Esophagus (tissue), 2 donors: ENCODE measurements around the gene BTBD7. TPM values are rescaled to one million over a fixed set of nuclear protein-coding genes. Genes with fewer than 3 reads are reported as not detected.

Experiments
- H3K27ac ChIP-seq, 2 donors: one replicate each; pipeline ENCODE4 v1.5.1; 2013; ENCODE audit warnings: low read depth in 2 of 2, mild to moderate bottlenecking in 2 of 2, inconsistent platforms in 1 of 2, low read length in 1 of 2, moderate library complexity in 1 of 2
- H3K27me3 ChIP-seq, 2 donors: one replicate each; pipeline ENCODE4 v1.6.1; 2013; ENCODE audit warnings: low read length in 2 of 2, control low read depth in 1 of 2, mild to moderate bottlenecking in 1 of 2; ENCODE audit not compliant: insufficient read depth in 2 of 2, control insufficient read depth in 1 of 2
- H3K36me3 ChIP-seq, 2 donors: one replicate each; pipeline ENCODE4 v1.6.1; 2013; ENCODE audit warnings: low read length in 1 of 2; ENCODE audit not compliant: control insufficient read depth in 2 of 2, insufficient read depth in 2 of 2
- H3K4me1 ChIP-seq, 2 donors: one replicate each; pipeline ENCODE4 v1.6.1; 2013; ENCODE audit warnings: low read length in 1 of 2; ENCODE audit not compliant: control insufficient read depth in 2 of 2, insufficient read depth in 2 of 2
- H3K4me3 ChIP-seq, 2 donors: one replicate each; pipeline ENCODE4 v1.5.1; 2013; ENCODE audit warnings: low read length in 2 of 2, mild to moderate bottlenecking in 2 of 2, low read depth in 1 of 2, moderate library complexity in 1 of 2
- H3K9me3 ChIP-seq, 2 donors: one replicate each; pipeline ENCODE4 v1.6.1; 2013; ENCODE audit warnings: mild to moderate bottlenecking in 2 of 2, low read depth in 1 of 2, low read length in 1 of 2, moderate library complexity in 1 of 2; ENCODE audit not compliant: control insufficient read depth in 2 of 2, insufficient read depth in 1 of 2
- WGBS, 2 donors: extraction: QIAGEN DNeasy Blood & Tissue Kit; methylation state at CpG; one replicate each; pipeline ENCODE4 v1.1.7; 2013; 5-methylcytosine and 5-hydroxymethylcytosine counted together
- polyA plus RNA-seq, 2 donors: library from polyadenylated mRNA; stranded (reverse); fragments of 200-250 nt; gene quantifications; one replicate each; pipeline ENCODE4 v1.2.3, GENCODE V29; 2013
- donor health status: healthy with polysubstance abuse.
- donor health status: Bipolar disorder and iron deficiency.

The BTBD7 gene
- polyA plus RNA-seq, 2 donors = 7.7 to 10.7 TPM

DNA sequence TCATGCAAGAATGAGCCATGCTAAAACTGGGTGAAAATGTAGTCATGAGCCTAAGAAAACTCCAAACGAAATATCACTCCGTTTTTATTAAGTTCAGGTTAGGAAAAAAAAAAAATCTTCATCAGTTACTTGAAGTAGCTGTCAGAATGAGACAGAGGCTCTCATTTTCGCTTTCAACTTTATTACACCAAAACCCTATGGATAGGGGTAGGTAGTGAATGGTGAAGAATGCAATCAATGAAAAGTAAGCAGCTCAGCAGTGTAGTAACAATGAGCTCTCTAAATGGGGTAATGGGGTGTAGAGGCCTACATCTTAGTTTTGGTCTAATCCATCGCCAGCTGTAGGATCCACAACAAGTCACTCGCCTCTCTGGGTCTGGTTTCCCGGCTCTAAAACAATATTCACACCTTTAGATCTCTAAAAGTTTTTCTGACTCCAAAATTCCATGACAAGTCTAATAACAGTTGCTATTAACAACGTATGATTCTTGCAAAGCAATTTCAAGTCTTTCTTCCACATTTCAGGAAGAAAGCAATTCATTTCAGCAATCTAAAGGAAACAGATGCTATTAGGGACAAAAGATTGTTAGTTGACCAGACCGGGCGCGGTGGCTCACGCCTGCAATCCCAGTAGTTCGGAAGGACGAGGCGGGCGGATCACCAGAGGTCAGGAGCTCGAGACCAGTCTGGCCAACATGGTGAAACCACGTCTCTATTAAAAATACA is 1.7 kb downstream of the BTBD7 start:
- peak overlapping the region; percentile 71 to 94 for H3K27ac ChIP-seq
- H3K27me3 ChIP-seq = no peaks in the 10 kb centered on the region
- 50 to 54% methylated on average over 17 of the region's 17 CpGs for WGBS, 2 donors
- H3K9me3 ChIP-seq = no peaks in the 10 kb centered on the region
- H3K36me3 ChIP-seq = no peaks in the 10 kb centered on the region
- no peaks in the 10 kb centered on the region for H3K4me1 ChIP-seq
- H3K4me3 ChIP-seq = peak overlapping the region; percentile 77 to 83

DNA sequence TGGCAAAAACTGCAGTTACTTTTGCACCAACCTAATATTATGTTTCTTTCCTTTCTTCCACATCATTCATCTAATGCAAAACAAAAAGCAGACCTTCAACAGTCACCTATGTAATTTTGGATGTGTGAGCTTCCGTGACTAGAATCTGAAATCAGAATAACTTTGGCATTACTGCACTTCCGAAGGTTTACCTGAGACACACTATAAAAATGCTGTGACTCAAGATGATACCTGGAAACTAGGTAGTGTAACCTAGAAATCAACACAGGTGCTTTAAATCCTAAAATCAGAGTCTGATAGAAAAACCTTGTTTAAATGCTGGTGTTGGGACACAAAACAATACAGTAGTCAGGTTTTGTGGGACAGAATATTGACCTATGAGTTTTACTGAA is 2.2 kb downstream of the BTBD7 start:
- no peaks in the 10 kb centered on the region for H3K9me3 ChIP-seq
- H3K4me3 ChIP-seq = peak overlapping the region in 1 of 2 donors; percentile 83
- no peaks in the 10 kb centered on the region for H3K36me3 ChIP-seq
- no peak overlapping the region for H3K27ac ChIP-seq
- 78 to 88% methylated on average over 2 of the region's 2 CpGs for WGBS, 2 donors
- no peaks in the 10 kb centered on the region for H3K4me1 ChIP-seq
- H3K27me3 ChIP-seq = no peaks in the 10 kb centered on the region

- Histone ChIP-seq H3K36me3 (no peaks in the 10 kb centered on the region), H3K27me3 (no peaks in the 10 kb centered on the region), H3K4me3 (peak overlapping the region in 1 of 2 donors; percentile 14), H3K4me1 (no peaks in the 10 kb centered on the region), H3K27ac (no peak overlapping the region), H3K9me3 (no peaks in the 10 kb centered on the region)
- WGBS, 2 donors = 55 to 75% methylated on average over 5 of the region's 5 CpGs
These were observed 2.7 kb downstream of the BTBD7 start for GRCh38 chr14:93329965-93330608.

GRCh38 chr14:93328546-93328945 is 4.3 kb downstream of the BTBD7 start:
- no peaks in the 10 kb centered on the region for H3K9me3 ChIP-seq
- H3K27ac ChIP-seq = no peak overlapping the region
- no peaks in the 10 kb centered on the region for H3K36me3 ChIP-seq
- no peak overlapping the region for H3K4me3 ChIP-seq
- H3K4me1 ChIP-seq = no peaks in the 10 kb centered on the region
- H3K27me3 ChIP-seq = no peaks in the 10 kb centered on the region
- 87 to 97% methylated on average over 6 of the region's 6 CpGs for WGBS, 2 donors

- 94 to 99% methylated on average over 5 of the region's 5 CpGs for WGBS, 2 donors
- Histone ChIP-seq H3K27me3 (no peaks in the 10 kb centered on the region), H3K36me3 (no peaks in the 10 kb centered on the region), H3K9me3 (no peaks in the 10 kb centered on the region), H3K4me3 (no peak overlapping the region), H3K4me1 (peaks cover 0 to 3% of the 10 kb centered on the region in 2 donors), H3K27ac (peak overlapping the region in 1 of 2 donors; percentile 15)
These were observed 6.6 kb downstream of the BTBD7 start for GRCh38 chr14:93326196-93326595.

DNA sequence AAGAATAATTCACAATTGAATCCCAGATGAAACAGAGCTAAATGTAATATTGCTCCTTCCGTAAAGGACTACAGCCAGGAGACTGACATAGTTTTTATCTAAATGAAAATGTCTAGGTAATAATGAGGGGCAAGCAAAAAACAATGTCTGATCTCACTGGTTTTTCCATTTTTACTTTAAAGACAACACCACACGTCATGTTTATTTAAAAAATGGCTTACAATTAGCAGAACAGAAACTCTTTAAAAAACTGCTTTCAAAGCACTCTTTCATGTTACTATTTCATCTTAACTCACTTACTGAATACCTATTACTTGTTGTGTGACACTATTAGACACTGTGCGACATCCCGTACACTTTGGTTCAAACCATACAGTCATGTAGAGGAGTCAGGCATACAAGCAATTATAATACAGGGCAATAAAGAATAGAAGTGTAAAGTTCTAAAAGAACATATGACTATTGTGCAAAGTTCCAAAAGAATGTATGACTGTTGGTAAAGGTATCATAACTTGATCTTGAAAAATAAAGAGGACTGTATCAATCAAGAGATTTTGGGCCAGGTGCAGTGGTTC is 9.1 kb downstream of the BTBD7 start:
- 95% methylated on average over 4 of the region's 4 CpGs for whole genome bisulfite sequencing, 2 donors
- no peak overlapping the region for H3K27ac ChIP-seq
- peaks cover 0 to 3% of the 10 kb centered on the region in 2 donors for H3K4me1 ChIP-seq
- H3K27me3 ChIP-seq = no peaks in the 10 kb centered on the region
- no peaks in the 10 kb centered on the region for H3K36me3 ChIP-seq
- no peaks in the 10 kb centered on the region for H3K9me3 ChIP-seq
- no peak overlapping the region for H3K4me3 ChIP-seq

- Histone ChIP-seq H3K9me3 (no peaks in the 10 kb centered on the region), H3K4me1 (peaks cover 0 to 3% of the 10 kb centered on the region in 2 donors), H3K27ac (peak overlapping the region in 1 of 2 donors; percentile 7), H3K27me3 (no peaks in the 10 kb centered on the region), H3K4me3 (no peak overlapping the region), H3K36me3 (no peaks in the 10 kb centered on the region)
- WGBS, 2 donors = 82 to 86% methylated on average over 5 of the region's 5 CpGs
These were observed 9.8 kb downstream of the BTBD7 start for GRCh38 chr14:93322929-93323599.

GRCh38 chr14:93320489-93320888 is 12.3 kb downstream of the BTBD7 start:
- no peaks in the 10 kb centered on the region for H3K27me3 ChIP-seq
- peaks cover 0 to 3% of the 10 kb centered on the region in 2 donors for H3K4me1 ChIP-seq
- no peaks in the 10 kb centered on the region for H3K9me3 ChIP-seq
- H3K36me3 ChIP-seq = no peaks in the 10 kb centered on the region
- H3K4me3 ChIP-seq = no peak overlapping the region
- no peak overlapping the region for H3K27ac ChIP-seq

GRCh38 chr14:93319958-93320357 is 12.9 kb downstream of the BTBD7 start:
- 66 to 75% methylated on average over 1 of the region's 1 CpG for WGBS, 2 donors
- Histone ChIP-seq H3K4me1 (peaks cover 0 to 3% of the 10 kb centered on the region in 2 donors), H3K27ac (no peak overlapping the region)

More at GRCh38 chr14:93319958-93320357, 12.9 kb downstream of the BTBD7 start:
- Histone ChIP-seq H3K4me3 (no peak overlapping the region), H3K27me3 (no peaks in the 10 kb centered on the region), H3K36me3 (no peaks in the 10 kb centered on the region), H3K9me3 (no peaks in the 10 kb centered on the region)
